ENCODE results near the gene TMEM170A. TPM values are rescaled to one million over a fixed set of nuclear protein-coding genes. Genes with fewer than 3 reads are reported as not detected.

Gene TMEM170A
- total and polyA plus RNA-seq, 2 experiments from 2014 or later: 11.9 to 12.6 TPM

- no peaks in the 10 kb centered on the region for H3K9me3 ChIP-seq (ENCODE audit: low read depth)
- 90 to 91% methylated on average over 40 to 46 of the region's 47 CpGs for WGBS, 2 experiments (ENCODE audit: low coverage in 1 of 2, low lambda C conversion rate in 2 of 2, missing lambda C conversion rate in 2 of 2)
- no peaks in the 10 kb centered on the region for H3K36me3 ChIP-seq (ENCODE audit: low read depth)
- in situ Hi-C loops (cut with MboI): loop anchor here (25.0 kb wide), 2 partner anchors 283 to 1708 kb away; partner anchors contain the start of genes MON1B and SYCE1L
- TF ChIP-seq EZH2phosphoT487 (IDR thresholded peaks at IDR 0.05; ENCODE audit: insufficient read depth, low read depth): no peak
- no peak for TF ChIP-seq EZH2 (IDR thresholded peaks at IDR 0.05; ENCODE audit: insufficient read depth, poor library complexity, severe bottlenecking)
- no peak overlapping the region for H3K4me3 ChIP-seq
- no peak overlapping the region for H2AFZ ChIP-seq
- H3K27me3 ChIP-seq (replicated peaks; ENCODE audit: insufficient read depth): no peaks in the 10 kb centered on the region
- no peaks in the 10 kb centered on the region for H3K4me1 ChIP-seq (ENCODE audit: insufficient read depth)
- no peaks in the 10 kb centered on the region for H3K9me2 ChIP-seq (ENCODE audit: insufficient read depth)
- H4K20me1 ChIP-seq (ENCODE audit: insufficient read depth): no peaks in the 10 kb centered on the region
- no peaks in the 10 kb centered on the region for H3K79me2 ChIP-seq (ENCODE audit: insufficient read depth)
- no peak overlapping the region for H3K9ac ChIP-seq
- no peaks in the 10 kb centered on the region for H3F3A ChIP-seq (ENCODE audit: insufficient read depth)
- no peak overlapping the region for H3K4me2 ChIP-seq (ENCODE audit: unreplicated experiment)
- no peak overlapping the region for H3K27ac ChIP-seq
- no peak for DNase-seq
These were observed 15.0 kb upstream of the TMEM170A start for GRCh38 chr16:75479421-75479990.

GRCh38 chr16:75478480-75479345 is 14.2 kb upstream of the TMEM170A start:
- Histone ChIP-seq H3F3A (ENCODE audit: insufficient read depth) (no peaks in the 10 kb centered on the region), H3K27me3 (replicated peaks; ENCODE audit: insufficient read depth) (no peaks in the 10 kb centered on the region), H3K9me2 (ENCODE audit: insufficient read depth) (no peaks in the 10 kb centered on the region), H3K9ac (no peak overlapping the region), H3K79me2 (ENCODE audit: insufficient read depth) (no peaks in the 10 kb centered on the region), H3K9me3 (ENCODE audit: low read depth) (no peaks in the 10 kb centered on the region), H3K4me3 (no peak overlapping the region), H2AFZ (no peak overlapping the region), H3K27ac (no peak overlapping the region), H4K20me1 (ENCODE audit: insufficient read depth) (no peaks in the 10 kb centered on the region), H3K4me1 (ENCODE audit: insufficient read depth) (no peaks in the 10 kb centered on the region), H3K4me2 (ENCODE audit: unreplicated experiment) (no peak overlapping the region), H3K36me3 (ENCODE audit: low read depth) (no peaks in the 10 kb centered on the region)
- no peak for DNase-seq
- 93 to 95% methylated on average over 47 to 80 of the region's 80 CpGs for WGBS, 2 experiments (ENCODE audit: low coverage in 1 of 2, low lambda C conversion rate in 2 of 2, missing lambda C conversion rate in 2 of 2)
- in situ Hi-C loops (cut with MboI): loop anchor here (25.0 kb wide), 2 partner anchors 284 to 1709 kb away; partner anchors contain the start of genes MON1B and SYCE1L
- TF ChIP-seq EZH2phosphoT487 (IDR thresholded peaks at IDR 0.05; ENCODE audit: insufficient read depth, low read depth): no peak
- no peak for TF ChIP-seq EZH2 (IDR thresholded peaks at IDR 0.05; ENCODE audit: insufficient read depth, poor library complexity, severe bottlenecking)

- TF ChIP-seq EZH2 (IDR thresholded peaks at IDR 0.05; ENCODE audit: insufficient read depth, poor library complexity, severe bottlenecking) (no peak), EZH2phosphoT487 (IDR thresholded peaks at IDR 0.05; ENCODE audit: insufficient read depth, low read depth) (no peak)
- no peaks in the 10 kb centered on the region for H3K9me3 ChIP-seq (ENCODE audit: low read depth)
- H3K36me3 ChIP-seq (ENCODE audit: low read depth): no peaks in the 10 kb centered on the region
- H3K9me2 ChIP-seq (ENCODE audit: insufficient read depth): no peaks in the 10 kb centered on the region
- H3K4me3 ChIP-seq: no peak overlapping the region
- WGBS, 2 experiments (ENCODE audit: low coverage in 1 of 2, low lambda C conversion rate in 2 of 2, missing lambda C conversion rate in 2 of 2): 72 to 78% methylated on average over 4 of the region's 4 CpGs
- no peaks in the 10 kb centered on the region for H3F3A ChIP-seq (ENCODE audit: insufficient read depth)
- H3K27me3 ChIP-seq (replicated peaks; ENCODE audit: insufficient read depth): no peaks in the 10 kb centered on the region
- no peaks in the 10 kb centered on the region for H3K4me1 ChIP-seq (ENCODE audit: insufficient read depth)
- H4K20me1 ChIP-seq (ENCODE audit: insufficient read depth): no peaks in the 10 kb centered on the region
- DNase-seq: no peak
- in situ Hi-C loops (cut with MboI): loop anchor here (25.0 kb wide), 2 partner anchors 284 to 1709 kb away; partner anchors contain the start of genes MON1B and SYCE1L
- H3K27ac ChIP-seq: no peak overlapping the region
- H3K9ac ChIP-seq: no peak overlapping the region
- no peak overlapping the region for H2AFZ ChIP-seq
- no peaks in the 10 kb centered on the region for H3K79me2 ChIP-seq (ENCODE audit: insufficient read depth)
- no peak overlapping the region for H3K4me2 ChIP-seq (ENCODE audit: unreplicated experiment)
These were observed 13.4 kb upstream of the TMEM170A start for GRCh38 chr16:75477680-75478473.

DNA sequence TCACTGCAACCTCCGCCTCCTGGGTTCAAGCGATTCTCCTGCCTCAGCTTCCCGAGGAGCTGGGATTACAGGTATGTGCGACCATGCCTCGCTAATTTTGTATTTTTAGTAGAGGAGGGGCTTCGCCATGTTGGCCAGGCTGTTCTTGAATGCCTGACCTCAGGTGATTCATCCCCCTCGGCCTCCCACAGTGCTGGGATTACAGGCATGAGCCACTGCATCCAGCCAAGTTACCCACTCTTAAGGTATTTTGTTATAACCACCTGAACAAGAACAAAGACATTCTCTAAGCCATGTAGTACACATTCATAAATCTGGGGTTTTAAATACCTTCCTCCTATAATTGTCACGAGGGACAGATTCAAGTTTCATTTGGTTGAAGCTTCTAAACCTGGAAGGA is 12.3 kb upstream of the TMEM170A start:
- 76 to 81% methylated on average over 8 of the region's 8 CpGs for whole genome bisulfite sequencing, 2 experiments (ENCODE audit: low coverage in 1 of 2, low lambda C conversion rate in 2 of 2, missing lambda C conversion rate in 2 of 2)
- in situ Hi-C loops (cut with MboI): loop anchor here (25.0 kb wide), 2 partner anchors 285 to 1710 kb away; partner anchors contain the start of genes MON1B and SYCE1L

More for the DNA sequence above, 12.3 kb upstream of the TMEM170A start:
- no peaks in the 10 kb centered on the region for H3K9me3 ChIP-seq (ENCODE audit: low read depth)
- no peaks in the 10 kb centered on the region for H3K36me3 ChIP-seq (ENCODE audit: low read depth)
- no peaks in the 10 kb centered on the region for H3K4me1 ChIP-seq (ENCODE audit: insufficient read depth)
- no peaks in the 10 kb centered on the region for H3F3A ChIP-seq (ENCODE audit: insufficient read depth)
- H3K27ac ChIP-seq: no peak overlapping the region
- H2AFZ ChIP-seq: no peak overlapping the region
- H3K79me2 ChIP-seq (ENCODE audit: insufficient read depth): no peaks in the 10 kb centered on the region
- H4K20me1 ChIP-seq (ENCODE audit: insufficient read depth): no peaks in the 10 kb centered on the region
- no peaks in the 10 kb centered on the region for H3K27me3 ChIP-seq (replicated peaks; ENCODE audit: insufficient read depth)
- H3K4me3 ChIP-seq: no peak overlapping the region
- no peak overlapping the region for H3K9ac ChIP-seq
- no peak overlapping the region for H3K4me2 ChIP-seq (ENCODE audit: unreplicated experiment)
- no peak for DNase-seq
- H3K9me2 ChIP-seq (ENCODE audit: insufficient read depth): no peaks in the 10 kb centered on the region
- TF ChIP-seq EZH2phosphoT487 (IDR thresholded peaks at IDR 0.05; ENCODE audit: insufficient read depth, low read depth): no peak
- TF ChIP-seq EZH2 (IDR thresholded peaks at IDR 0.05; ENCODE audit: insufficient read depth, poor library complexity, severe bottlenecking): no peak

All from GM23248 (cell line).